ENCODE results near the gene DCHS1. TPM values are rescaled to one million over a fixed set of nuclear protein-coding genes. Genes with fewer than 3 reads are reported as not detected.
A peak's percentile ranks its signal among the peaks of the same experiment; 100 is the strongest.

DCHS1 gene
- total and polyA plus RNA-seq, 9 of the 15 experiments (the other 6 are each of a cell fraction or from before 2014, with no cell fraction given) = 0.04 to 0.49 (median 0.14) TPM; not detected in 2

DNA sequence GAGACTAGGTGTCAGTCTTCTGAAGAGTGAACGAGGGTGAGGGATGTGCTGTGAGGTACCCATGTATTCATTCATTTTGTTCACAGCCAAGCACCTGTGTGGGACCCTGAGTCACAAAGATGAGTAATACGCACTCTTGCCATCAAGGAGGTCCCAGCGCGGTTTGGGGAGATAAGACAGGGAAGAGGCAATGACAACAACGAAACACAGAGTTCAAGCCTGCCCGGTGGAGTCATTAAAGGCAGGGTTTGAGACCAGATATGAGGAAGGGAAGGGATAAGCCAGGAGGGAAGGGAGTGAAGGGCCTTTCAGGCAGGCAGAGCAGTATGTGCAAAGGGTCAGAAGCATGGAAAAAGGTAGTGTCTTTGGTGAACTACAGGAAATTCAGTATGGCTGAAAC lies 4.6 kb downstream of the DCHS1 start (continued):
- TF ChIP-seq NCOR1 (IDR thresholded peaks at IDR 0.05) = peak; percentile 56
- TF ChIP-seq ZNF778 (CRISPR knock-in tag; IDR thresholded peaks at IDR 0.05) = no peak
- TF ChIP-seq ZNF239 (CRISPR knock-in tag; IDR thresholded peaks at IDR 0.05) = no peak
- no peak for TF ChIP-seq ZNF436 (CRISPR knock-in tag; IDR thresholded peaks at IDR 0.05)
- TF ChIP-seq TARDBP (IDR thresholded peaks at IDR 0.05) = no peak
- TF ChIP-seq ARID1B (IDR thresholded peaks at IDR 0.05) = peak; percentile 93
- TF ChIP-seq ZNF311 (CRISPR knock-in tag; IDR thresholded peaks at IDR 0.05) = no peak
- TF ChIP-seq HCFC1 (IDR thresholded peaks at IDR 0.05; ENCODE audit: low read depth, low read length) = no peak
- TF ChIP-seq, protein P1, sequence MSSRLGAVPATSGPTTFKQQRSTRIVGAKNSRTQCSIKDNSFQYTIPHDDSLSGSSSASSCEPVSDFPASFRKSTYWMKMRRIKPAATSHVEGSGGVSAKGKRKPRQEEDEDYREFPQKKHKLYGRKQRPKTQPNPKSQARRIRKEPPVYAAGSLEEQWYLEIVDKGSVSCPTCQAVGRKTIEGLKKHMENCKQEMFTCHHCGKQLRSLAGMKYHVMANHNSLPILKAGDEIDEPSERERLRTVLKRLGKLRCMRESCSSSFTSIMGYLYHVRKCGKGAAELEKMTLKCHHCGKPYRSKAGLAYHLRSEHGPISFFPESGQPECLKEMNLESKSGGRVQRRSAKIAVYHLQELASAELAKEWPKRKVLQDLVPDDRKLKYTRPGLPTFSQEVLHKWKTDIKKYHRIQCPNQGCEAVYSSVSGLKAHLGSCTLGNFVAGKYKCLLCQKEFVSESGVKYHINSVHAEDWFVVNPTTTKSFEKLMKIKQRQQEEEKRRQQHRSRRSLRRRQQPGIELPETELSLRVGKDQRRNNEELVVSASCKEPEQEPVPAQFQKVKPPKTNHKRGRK (tag; IDR thresholded peaks at IDR 0.05) = no peak
- no peak for TF ChIP-seq RBM25 (IDR thresholded peaks at IDR 0.05; ENCODE audit: low read depth, low read length, severe bottlenecking)
- no peak for TF ChIP-seq FOXJ3 (CRISPR knock-in tag; IDR thresholded peaks at IDR 0.05)
- TF ChIP-seq PTTG1 (tag; IDR thresholded peaks at IDR 0.05; ENCODE audit: low read depth) = no peak
- peak; percentile 35; the same call in 1 of the 2 replicates for TF ChIP-seq NFIC (IDR thresholded peaks at IDR 0.05)
- no peak for TF ChIP-seq TRIM28 (IDR thresholded peaks at IDR 0.05)
- no peak for TF ChIP-seq XRCC5 (IDR thresholded peaks at IDR 0.05; ENCODE audit: low read depth, low read length)
- TF ChIP-seq, protein P2, sequence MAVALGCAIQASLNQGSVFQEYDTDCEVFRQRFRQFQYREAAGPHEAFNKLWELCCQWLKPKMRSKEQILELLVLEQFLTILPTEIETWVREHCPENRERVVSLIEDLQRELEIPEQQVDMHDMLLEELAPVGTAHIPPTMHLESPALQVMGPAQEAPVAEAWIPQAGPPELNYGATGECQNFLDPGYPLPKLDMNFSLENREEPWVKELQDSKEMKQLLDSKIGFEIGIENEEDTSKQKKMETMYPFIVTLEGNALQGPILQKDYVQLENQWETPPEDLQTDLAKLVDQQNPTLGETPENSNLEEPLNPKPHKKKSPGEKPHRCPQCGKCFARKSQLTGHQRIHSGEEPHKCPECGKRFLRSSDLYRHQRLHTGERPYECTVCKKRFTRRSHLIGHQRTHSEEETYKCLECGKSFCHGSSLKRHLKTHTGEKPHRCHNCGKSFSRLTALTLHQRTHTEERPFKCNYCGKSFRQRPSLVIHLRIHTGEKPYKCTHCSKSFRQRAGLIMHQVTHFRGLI (CRISPR knock-in tag; IDR thresholded peaks at IDR 0.05) = no peak
- peak; percentile 79 for TF ChIP-seq TCF3 (CRISPR knock-in tag; IDR thresholded peaks at IDR 0.05)
- no peak for TF ChIP-seq CSDE1 (IDR thresholded peaks at IDR 0.05)
- TF ChIP-seq, protein P3, sequence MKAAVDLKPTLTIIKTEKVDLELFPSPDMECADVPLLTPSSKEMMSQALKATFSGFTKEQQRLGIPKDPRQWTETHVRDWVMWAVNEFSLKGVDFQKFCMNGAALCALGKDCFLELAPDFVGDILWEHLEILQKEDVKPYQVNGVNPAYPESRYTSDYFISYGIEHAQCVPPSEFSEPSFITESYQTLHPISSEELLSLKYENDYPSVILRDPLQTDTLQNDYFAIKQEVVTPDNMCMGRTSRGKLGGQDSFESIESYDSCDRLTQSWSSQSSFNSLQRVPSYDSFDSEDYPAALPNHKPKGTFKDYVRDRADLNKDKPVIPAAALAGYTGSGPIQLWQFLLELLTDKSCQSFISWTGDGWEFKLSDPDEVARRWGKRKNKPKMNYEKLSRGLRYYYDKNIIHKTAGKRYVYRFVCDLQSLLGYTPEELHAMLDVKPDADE (conservative IDR thresholded peaks at IDR 0.05; ENCODE audit: control insufficient read depth, low read depth, low read length) = no peak
- TF ChIP-seq SP2 (IDR thresholded peaks at IDR 0.05; ENCODE audit: extremely low read depth, low read depth, low read length, poor library complexity, severe bottlenecking) = no peak
- TF ChIP-seq HLTF (IDR thresholded peaks at IDR 0.05) = no peak
- TF ChIP-seq KLF1 (tag; IDR thresholded peaks at IDR 0.05) = no peak
- TF ChIP-seq KLF16 (IDR thresholded peaks at IDR 0.05) = 0 out of 2 replicates have a peak, but pooled peaks have one; percentile 4
- peak; percentile 89 for TF ChIP-seq JUND (IDR thresholded peaks at IDR 0.05; ENCODE audit: borderline replicate concordance, low read depth, low read length)
- peak; percentile 89; the same call in 2 of the 3 replicates for TF ChIP-seq JUND (tag; IDR thresholded peaks at IDR 0.05; ENCODE audit: borderline replicate concordance, low read depth, low read length)
- TF ChIP-seq MBD2 (IDR thresholded peaks at IDR 0.05; ENCODE audit: borderline replicate concordance, low read depth) = no peak; the same call in 1 of the 2 replicates
- no peak for TF ChIP-seq SP1 (CRISPR knock-in tag; IDR thresholded peaks at IDR 0.05)
- no peak for TF ChIP-seq ZNF644 (tag; IDR thresholded peaks at IDR 0.05; ENCODE audit: low read depth)

Measured in K562 (cell line).